GM13977 (cell line): Measurements from ENCODE around the gene ERAL1.
A peak's percentile ranks its signal among the peaks of the same experiment; 100 is the strongest.
"Not testable (repeated sequence)": the region's sequence is repeated elsewhere in the genome, so short reads cannot be mapped to it uniquely, and the experiment has no call there.

ENCODE experiments used
- DNase-seq: peaks from one replicate; pipeline ENCODE4 v3.0.0; 2012; ENCODE audit warnings: low spot score
- in situ Hi-C: fragments of 300-500 bp; cut with MboI; formaldehyde crosslinking; loops from one replicate; pipeline ENCODE4 v1.12.0; 2022; ENCODE audit warnings: low sequenced_read_pairs, low pct_unique_long_range_greater_than_20kb, mixed read lengths, inconsistent platforms; ENCODE audit not compliant: unreplicated experiment
- TF ChIP-seq, protein P1 (sequence below): IDR thresholded peaks from 2 replicates; pipeline ENCODE4 v1.5.1; 2012; ENCODE audit warnings: mild to moderate bottlenecking, control low read depth; ENCODE audit not compliant: insufficient read depth; ENCODE audit errors: extremely low read depth, missing control alignments

Gene ERAL1

DNA sequence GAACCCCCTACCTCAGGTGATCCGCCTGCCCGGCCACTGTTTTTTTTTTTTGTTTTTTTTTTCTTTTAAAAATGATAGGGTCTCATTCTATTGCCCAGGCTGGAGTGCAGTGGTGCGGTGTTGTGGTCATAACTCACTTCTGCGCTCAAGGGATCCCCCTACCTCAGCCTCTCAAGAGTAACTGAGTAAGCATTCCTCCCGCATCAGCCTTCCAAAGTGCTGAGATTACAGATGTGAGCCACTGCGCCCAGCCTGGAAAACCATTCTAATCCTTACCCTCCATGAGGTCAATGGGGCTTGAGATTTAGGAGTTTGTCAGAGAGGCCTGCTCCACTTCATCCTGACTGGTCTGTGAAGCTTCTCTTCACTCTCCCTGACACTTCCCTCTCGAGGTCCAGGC is 12.5 kb downstream of the ERAL1 start:
- TF ChIP-seq, protein P1, sequence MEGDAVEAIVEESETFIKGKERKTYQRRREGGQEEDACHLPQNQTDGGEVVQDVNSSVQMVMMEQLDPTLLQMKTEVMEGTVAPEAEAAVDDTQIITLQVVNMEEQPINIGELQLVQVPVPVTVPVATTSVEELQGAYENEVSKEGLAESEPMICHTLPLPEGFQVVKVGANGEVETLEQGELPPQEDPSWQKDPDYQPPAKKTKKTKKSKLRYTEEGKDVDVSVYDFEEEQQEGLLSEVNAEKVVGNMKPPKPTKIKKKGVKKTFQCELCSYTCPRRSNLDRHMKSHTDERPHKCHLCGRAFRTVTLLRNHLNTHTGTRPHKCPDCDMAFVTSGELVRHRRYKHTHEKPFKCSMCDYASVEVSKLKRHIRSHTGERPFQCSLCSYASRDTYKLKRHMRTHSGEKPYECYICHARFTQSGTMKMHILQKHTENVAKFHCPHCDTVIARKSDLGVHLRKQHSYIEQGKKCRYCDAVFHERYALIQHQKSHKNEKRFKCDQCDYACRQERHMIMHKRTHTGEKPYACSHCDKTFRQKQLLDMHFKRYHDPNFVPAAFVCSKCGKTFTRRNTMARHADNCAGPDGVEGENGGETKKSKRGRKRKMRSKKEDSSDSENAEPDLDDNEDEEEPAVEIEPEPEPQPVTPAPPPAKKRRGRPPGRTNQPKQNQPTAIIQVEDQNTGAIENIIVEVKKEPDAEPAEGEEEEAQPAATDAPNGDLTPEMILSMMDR, result no peak
- no peak for DNase-seq
- in situ Hi-C loops, result no loop called here

DNA sequence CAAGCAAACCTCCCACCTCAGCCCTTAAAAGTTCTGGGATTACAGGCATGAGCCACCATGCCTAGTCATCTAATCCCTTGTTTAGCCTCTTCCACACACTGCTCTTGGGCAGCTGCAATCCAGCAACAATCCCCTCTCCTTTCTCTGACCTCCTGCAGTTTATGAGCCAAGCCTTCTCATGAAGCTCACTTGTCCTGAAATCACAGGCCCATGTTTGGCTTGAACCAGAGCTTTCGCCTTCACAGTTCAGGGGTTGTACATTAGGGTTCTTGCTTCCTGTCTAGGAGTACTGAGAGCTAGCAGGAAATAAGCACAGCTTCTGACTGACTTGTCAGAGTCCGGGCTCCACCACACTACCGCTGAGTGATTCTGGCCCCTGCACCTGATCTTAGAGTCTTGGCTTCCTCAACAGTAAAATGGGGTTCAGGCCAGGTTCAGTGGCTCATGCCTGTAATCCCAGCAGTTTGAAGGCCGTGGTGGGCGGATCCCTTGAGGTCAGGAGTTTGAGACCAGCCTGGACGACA is 16.3 kb downstream of the ERAL1 start:
- TF ChIP-seq, protein P1, result no peak
- in situ Hi-C loops, result no loop called here

DNA sequence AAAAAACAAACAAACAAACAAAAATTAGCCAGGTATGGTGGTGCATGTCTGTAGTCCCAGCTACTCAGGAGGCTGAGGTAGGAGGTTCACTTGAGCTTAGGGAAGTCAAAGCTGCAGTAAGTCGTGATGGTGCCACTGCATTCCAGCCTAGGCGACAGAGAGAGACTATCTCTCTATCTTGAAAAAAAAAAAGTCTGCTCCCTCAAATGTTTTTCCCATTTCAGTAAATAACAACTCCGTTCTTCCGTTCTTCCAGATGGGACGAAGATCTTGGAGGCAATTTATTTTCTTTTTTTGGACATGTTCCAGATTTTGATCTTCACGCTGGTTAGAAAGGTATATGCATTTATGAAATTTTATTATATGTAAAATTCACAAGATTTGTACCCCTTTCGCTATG is 19.0 kb downstream of the ERAL1 start:
- TF ChIP-seq, protein P1, result no peak
- no peak for DNase-seq
- in situ Hi-C loops, result no loop called here

More for the DNA sequence above, 16.3 kb downstream of the ERAL1 start:
- DNase-seq, result peak; percentile 81

DNA sequence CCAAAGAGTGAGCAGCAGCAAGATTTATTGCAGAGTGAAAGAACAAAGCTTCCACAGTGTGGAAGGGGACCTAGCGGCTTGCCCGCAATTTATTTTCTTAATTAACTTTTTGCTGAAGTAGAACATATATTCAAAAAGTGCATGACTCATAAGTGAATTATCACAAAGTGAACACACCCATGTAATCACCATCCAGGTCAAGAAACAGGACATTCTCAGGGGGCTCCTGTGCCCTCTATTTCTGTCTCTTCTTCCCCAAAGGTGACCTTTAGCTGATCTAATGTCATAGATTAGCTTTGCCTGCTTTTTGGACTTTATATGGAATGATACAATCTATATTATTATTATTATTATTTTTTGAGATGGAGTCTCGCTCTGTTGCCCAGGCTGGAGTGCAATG is 19.9 kb downstream of the ERAL1 start:
- no peak for DNase-seq
- in situ Hi-C loops, result no loop called here
- TF ChIP-seq, protein P1, result no peak

DNA sequence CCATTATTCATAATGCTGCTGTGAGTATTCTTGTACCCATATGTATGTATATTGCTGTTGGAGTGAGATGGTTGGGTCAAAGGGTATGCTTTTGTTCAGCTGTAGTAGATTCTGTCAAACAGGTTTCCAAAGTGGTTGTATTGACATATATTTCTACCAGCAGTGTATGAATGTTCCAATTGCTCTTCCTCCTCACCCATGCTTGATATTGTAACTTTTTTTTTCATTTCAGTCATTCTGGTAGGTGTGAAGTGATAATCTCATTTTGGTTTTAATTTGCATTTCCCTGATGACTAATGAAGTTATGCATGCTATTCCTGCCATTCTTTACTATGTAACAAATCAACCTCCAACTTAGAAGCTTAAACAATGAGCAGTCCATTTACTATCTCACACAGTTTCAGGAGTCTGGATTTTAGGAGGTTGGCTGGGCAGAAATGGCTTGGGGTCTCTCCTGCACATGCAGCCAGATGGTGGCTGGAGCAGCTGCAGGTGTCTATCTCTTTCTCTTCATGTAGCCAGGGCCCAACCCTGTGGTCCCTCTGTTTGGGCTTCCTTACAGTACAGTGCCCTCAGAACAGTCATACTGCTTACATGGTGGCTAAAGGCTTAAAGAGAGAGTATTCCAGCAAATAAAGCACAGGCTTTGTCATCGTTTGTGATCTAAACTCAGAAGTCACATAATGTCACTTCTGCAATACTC is 21.2 kb downstream of the ERAL1 start:
- in situ Hi-C loops, result no loop called here
- DNase-seq, result no peak
- TF ChIP-seq, protein P1, result no peak

DNA sequence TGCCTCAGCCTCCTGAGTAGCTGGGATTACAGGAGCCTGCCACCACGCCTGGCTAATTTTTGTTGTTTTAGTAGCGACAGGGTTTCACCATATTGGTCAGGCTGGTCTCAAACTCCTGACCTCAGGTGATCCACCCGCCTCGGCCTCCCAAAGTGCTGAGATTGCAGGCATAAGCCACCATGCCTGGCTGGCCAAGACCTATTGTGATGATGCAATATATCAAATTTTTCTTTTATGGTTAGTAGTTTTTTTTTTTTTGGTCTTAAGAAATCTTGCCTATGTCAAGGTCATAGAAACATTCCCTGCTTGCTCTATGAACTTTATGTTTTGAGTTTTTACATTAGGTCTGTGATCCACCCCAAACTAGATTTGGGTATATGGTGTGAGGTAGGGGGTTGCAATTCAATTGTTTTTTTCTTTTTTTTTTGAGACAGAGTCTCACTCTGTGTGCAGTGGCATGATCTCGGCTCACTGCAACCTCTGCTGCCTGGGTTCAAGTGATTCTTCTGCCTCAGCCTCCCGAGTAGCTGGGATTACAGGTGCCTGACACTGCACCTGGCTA is 22.4 kb downstream of the ERAL1 start:
- DNase-seq, in situ Hi-C loops: not testable (repeated sequence)

DNA sequence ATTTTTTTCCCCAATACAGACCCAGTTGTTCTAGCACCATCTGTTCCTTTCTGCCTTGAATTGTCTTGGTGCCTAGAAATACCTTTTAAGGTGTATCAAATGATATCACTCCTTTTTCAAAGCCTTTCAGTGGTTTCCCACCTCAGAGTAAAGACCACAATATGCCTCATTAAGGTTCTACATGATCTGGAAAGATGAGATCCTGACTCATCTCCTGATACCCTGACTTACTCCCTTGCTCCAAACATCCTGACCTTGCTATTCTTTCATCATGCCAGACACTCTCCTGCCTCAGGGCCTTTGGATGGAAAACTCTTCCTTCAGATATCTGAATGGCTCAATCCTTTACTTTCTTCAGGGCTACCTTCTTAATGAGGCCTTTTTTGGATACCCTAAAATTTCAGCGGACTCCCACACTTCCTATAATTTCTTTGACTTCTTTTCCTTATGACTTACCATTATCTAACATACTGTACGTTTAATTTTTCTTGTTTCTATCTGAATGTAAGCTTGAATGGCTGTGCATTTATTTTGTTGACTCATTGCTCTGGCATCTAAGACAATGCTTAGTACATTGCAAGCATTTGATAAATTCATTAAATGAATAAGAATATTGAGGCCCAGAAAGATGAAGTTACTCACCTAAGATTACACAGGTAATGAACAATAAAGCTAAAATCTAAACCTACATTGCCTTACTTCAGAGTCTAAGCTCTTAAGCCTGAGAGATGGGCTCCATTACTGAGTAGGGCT is 23.5 kb downstream of the ERAL1 start:
- TF ChIP-seq, protein P1, result no peak
- in situ Hi-C loops, result no loop called here
- DNase-seq, result no peak
